ENCODE data around the gene ZSWIM1. TPM values are rescaled to one million over a fixed set of nuclear protein-coding genes. Genes with fewer than 3 reads are reported as not detected.

ZSWIM1 gene
- total and polyA plus RNA-seq, 2 of the 13 experiments (the other 11 are each of a cell fraction or from before 2014, with no cell fraction given): 9.5 to 11.7 TPM

- intact Hi-C loops (cut with micrococcal nuclease; ENCODE audit: unreplicated experiment) (loop anchor here (2.0 kb wide), 1 partner anchor 15 kb away; no protein-coding TSS in a partner anchor), in situ Hi-C loops (cut with HindIII; ENCODE audit: extremely low pct_ligation_motif_present, low pct_unique_long_range_greater_than_20kb) (no loop called here)
- WGBS (ENCODE audit: low lambda C conversion rate): 14% methylated on average over 12 of the region's 12 CpGs
- Histone ChIP-seq H3K9ac (ENCODE audit: insufficient read depth, low read depth, low read length) (peak overlapping the region; percentile 64), H4K20me1 (ENCODE audit: insufficient read depth, low read length) (no peaks in the 10 kb centered on the region), H3K79me2 (ENCODE audit: insufficient read depth, low read length) (no peaks in the 10 kb centered on the region), H3K4me3 (replicated peaks in 1 of 3; ENCODE audit: insufficient read depth in 1 of 3, low read depth in 2 of 3, low read length in 3 of 3) (peak overlapping the region; percentile 40 to 71 (median 49)), H3K27me3 (ENCODE audit: control insufficient read depth in 1 of 2, insufficient read depth in 2 of 2, low read length in 2 of 2) (no peaks in the 10 kb centered on the region; a peak in 1 of 5 replicates), H3K4me2 (ENCODE audit: low read depth, low read length) (peak overlapping the region; percentile 90), H3K9me3 (ENCODE audit: low read length) (no peaks in the 10 kb centered on the region), H2AFZ (ENCODE audit: low read length) (peak overlapping the region; percentile 12), H3K27ac (ENCODE audit: extremely low read length, insufficient read depth, low read length) (peak overlapping the region; percentile 72), H3K36me3 (replicated peaks in 1 of 2; ENCODE audit: control insufficient read depth in 1 of 2, insufficient read depth in 2 of 2, low read length in 2 of 2) (no peaks in the 10 kb centered on the region), H3K4me1 (ENCODE audit: insufficient read depth, low read length) (peaks cover 65% of the 10 kb centered on the region)
- FAIRE-seq (no peak), ATAC-seq (peak; percentile 74), DNase-seq (ENCODE audit: low spot score) (peak; percentile 71)
- ChIA-PET POLR2A (interaction anchor here (0.7 to 8.8 kb wide), 15 partner anchors 10 to 76 kb away, joined by 3 to 164 read pairs (median 13); partner anchors contain the start of genes CTSA, NEURL2, PCIF1 and SNX21), CTCF (ENCODE audit: low intra/inter-chr PET ratio, low total read pairs) (no interaction called here)
- BruUV-seq (replicated peaks): no TSS peak
- TF ChIP-seq ZFP91 (CRISPR knock-in tag; IDR thresholded peaks at IDR 0.05; ENCODE audit: borderline replicate concordance): peak; percentile 49; the same call in 1 of the 2 replicates
- TF ChIP-seq ZSCAN25 (CRISPR knock-in tag; IDR thresholded peaks at IDR 0.05): no peak; the same call in 1 of the 2 replicates
- no peak for TF ChIP-seq ZNF496 (CRISPR knock-in tag; IDR thresholded peaks at IDR 0.05; ENCODE audit: insufficient replicate concordance)
- TF ChIP-seq ZC3H4 (CRISPR knock-in tag; IDR thresholded peaks at IDR 0.05; ENCODE audit: borderline replicate concordance): no peak
- TF ChIP-seq ZNF724P (CRISPR knock-in tag; IDR thresholded peaks at IDR 0.05; ENCODE audit: borderline replicate concordance): no peak
- TF ChIP-seq ZNF274 (CRISPR knock-in tag; IDR thresholded peaks at IDR 0.05): no peak
- peak; percentile 51; the same call in 1 of the 2 replicates for TF ChIP-seq PPARG (CRISPR knock-in tag; conservative IDR thresholded peaks at IDR 0.05)
- no peak for TF ChIP-seq CENPT (CRISPR knock-in tag; IDR thresholded peaks at IDR 0.05; ENCODE audit: low read depth)
- TF ChIP-seq ZBTB4 (CRISPR knock-in tag; IDR thresholded peaks at IDR 0.05; ENCODE audit: borderline replicate concordance): no peak
- no peak for TF ChIP-seq IRF1 (CRISPR knock-in tag; IDR thresholded peaks at IDR 0.05; ENCODE audit: low read depth)
- TF ChIP-seq ASH2L (IDR thresholded peaks at IDR 0.05; ENCODE audit: insufficient read length, low read depth, low read length): peak; percentile 25
- no peak for TF ChIP-seq SRSF4 (IDR thresholded peaks at IDR 0.05; ENCODE audit: low read depth, low read length, poor library complexity, severe bottlenecking)
- TF ChIP-seq MAFF (IDR thresholded peaks at IDR 0.05; ENCODE audit: low read depth, low read length): no peak
These were observed 28.3 kb downstream of the ZSWIM1 start for GRCh38 chr20:45909336-45909808.
